MCF 10A (cell line): Measurements from ENCODE around the gene NUP85. TPM values are rescaled to one million over a fixed set of nuclear protein-coding genes. Genes with fewer than 3 reads are reported as not detected.
"Not testable (repeated sequence)": the region's sequence is repeated elsewhere in the genome, so short reads cannot be mapped to it uniquely, and the experiment has no call there.

Source experiments
- Bru-seq: library from RNA; stranded (reverse); fragments of 400-500 nt; gene quantifications from one replicate; lab custom pipeline; 2021; lab: Mats Ljungman, UMichigan
- BruChase-seq, 2 experiments: library from RNA; stranded (reverse); fragments of 400-500 nt; gene quantifications; one replicate each; lab custom pipeline; 2021; lab: Mats Ljungman, UMichigan
- BruUV-seq: library from RNA; stranded (reverse); fragments of 400-500 nt; replicated peaks from 2 replicates; lab custom pipeline; 2021; lab: Mats Ljungman, UMichigan
- CTCF ChIA-PET: fragments of 300-600 bp; sonication (Branson Sonifier 250); formaldehyde crosslinking; extraction: SDS; loops from one replicate; lab custom pipeline; 2021; ENCODE audit warnings: antibody characterized with exemption, inconsistent platforms; lab: Yijun Ruan, JAX
- POLR2A ChIA-PET: fragments of 300-600, 350-650 bp; sonication (Branson Sonifier 250); formaldehyde crosslinking; extraction: SDS; loops from one replicate; lab custom pipeline; 2020; ENCODE audit warnings: antibody characterized with exemption, inconsistent platforms; lab: Yijun Ruan, JAX
- DNase-seq: peaks from one replicate; pipeline ENCODE4 v3.0.0-alpha.2; 2018; ENCODE audit not compliant: unreplicated experiment
- H3K27ac Mint-ChIP-seq: one replicate; pipeline ENCODE4 v1.8.0; 2022; ENCODE audit warnings: mild to moderate bottlenecking, low read depth, mixed read lengths; ENCODE audit not compliant: unreplicated experiment
- H3K27me3 Mint-ChIP-seq: one replicate; pipeline ENCODE4 v1.8.0; 2022; ENCODE audit warnings: mixed read lengths; ENCODE audit not compliant: insufficient read depth, unreplicated experiment
- H3K36me3 Mint-ChIP-seq: one replicate; pipeline ENCODE4 v1.8.0; 2022; ENCODE audit warnings: mild to moderate bottlenecking, moderate library complexity, mixed read lengths; ENCODE audit not compliant: insufficient read depth, unreplicated experiment
- H3K4me1 Mint-ChIP-seq: one replicate; pipeline ENCODE4 v1.8.0; 2022; ENCODE audit warnings: mixed read lengths; ENCODE audit not compliant: insufficient read depth, unreplicated experiment
- H3K4me3 Mint-ChIP-seq: one replicate; pipeline ENCODE4 v1.8.0; 2022; ENCODE audit warnings: mild to moderate bottlenecking, moderate library complexity, mixed read lengths; ENCODE audit not compliant: unreplicated experiment
- H3K9me3 Mint-ChIP-seq: one replicate; pipeline ENCODE4 v1.8.0; 2022; ENCODE audit warnings: mixed read lengths; ENCODE audit not compliant: unreplicated experiment
- intact Hi-C: fragments of 100-400 bp; cut with micrococcal nuclease; formaldehyde crosslinking; loops from 2 replicates; pipeline ENCODE4 v1.14.1; 2022
- long read RNA-seq: library from polyadenylated mRNA; stranded (forward); transcript quantifications from one replicate; pipeline ENCODE4 v2.0.0, GENCODE V29; 2022
- total RNA-seq: library from RNA; stranded (reverse); gene quantifications from 2 replicates; pipeline ENCODE4 v1.2.3, GENCODE V29; 2022
- TF ChIP-seq, protein P1 (sequence below): fragments of 200-600 bp; IDR thresholded peaks from one replicate; pipeline ENCODE4 v1.8.0; 2022; ENCODE audit warnings: antibody characterized with exemption, mild to moderate bottlenecking; ENCODE audit not compliant: unreplicated experiment

Gene NUP85, protein sequence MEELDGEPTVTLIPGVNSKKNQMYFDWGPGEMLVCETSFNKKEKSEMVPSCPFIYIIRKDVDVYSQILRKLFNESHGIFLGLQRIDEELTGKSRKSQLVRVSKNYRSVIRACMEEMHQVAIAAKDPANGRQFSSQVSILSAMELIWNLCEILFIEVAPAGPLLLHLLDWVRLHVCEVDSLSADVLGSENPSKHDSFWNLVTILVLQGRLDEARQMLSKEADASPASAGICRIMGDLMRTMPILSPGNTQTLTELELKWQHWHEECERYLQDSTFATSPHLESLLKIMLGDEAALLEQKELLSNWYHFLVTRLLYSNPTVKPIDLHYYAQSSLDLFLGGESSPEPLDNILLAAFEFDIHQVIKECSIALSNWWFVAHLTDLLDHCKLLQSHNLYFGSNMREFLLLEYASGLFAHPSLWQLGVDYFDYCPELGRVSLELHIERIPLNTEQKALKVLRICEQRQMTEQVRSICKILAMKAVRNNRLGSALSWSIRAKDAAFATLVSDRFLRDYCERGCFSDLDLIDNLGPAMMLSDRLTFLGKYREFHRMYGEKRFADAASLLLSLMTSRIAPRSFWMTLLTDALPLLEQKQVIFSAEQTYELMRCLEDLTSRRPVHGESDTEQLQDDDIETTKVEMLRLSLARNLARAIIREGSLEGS
- total RNA-seq (42.3 and 49.2 TPM in 2 replicates), Bru-seq, nascent RNA (percentile 70 among the genes with signal in this experiment), BruChase-seq, experiment 1, labeled RNA remaining after a 6-hour chase (percentile 80 among the genes with signal in this experiment), BruChase-seq, experiment 2, labeled RNA remaining after a 2-hour chase (percentile 83 among the genes with signal in this experiment)
- long read RNA-seq, transcript NUP85-201 (19 exons, 2,121 nt), result major isoform, 48 of 78 reads
- long read RNA-seq, partial matches to known transcripts, result 3 of 78 reads
- long read RNA-seq, other reads (novel, unspliced or antisense), result 24 of 78 reads

DNA sequence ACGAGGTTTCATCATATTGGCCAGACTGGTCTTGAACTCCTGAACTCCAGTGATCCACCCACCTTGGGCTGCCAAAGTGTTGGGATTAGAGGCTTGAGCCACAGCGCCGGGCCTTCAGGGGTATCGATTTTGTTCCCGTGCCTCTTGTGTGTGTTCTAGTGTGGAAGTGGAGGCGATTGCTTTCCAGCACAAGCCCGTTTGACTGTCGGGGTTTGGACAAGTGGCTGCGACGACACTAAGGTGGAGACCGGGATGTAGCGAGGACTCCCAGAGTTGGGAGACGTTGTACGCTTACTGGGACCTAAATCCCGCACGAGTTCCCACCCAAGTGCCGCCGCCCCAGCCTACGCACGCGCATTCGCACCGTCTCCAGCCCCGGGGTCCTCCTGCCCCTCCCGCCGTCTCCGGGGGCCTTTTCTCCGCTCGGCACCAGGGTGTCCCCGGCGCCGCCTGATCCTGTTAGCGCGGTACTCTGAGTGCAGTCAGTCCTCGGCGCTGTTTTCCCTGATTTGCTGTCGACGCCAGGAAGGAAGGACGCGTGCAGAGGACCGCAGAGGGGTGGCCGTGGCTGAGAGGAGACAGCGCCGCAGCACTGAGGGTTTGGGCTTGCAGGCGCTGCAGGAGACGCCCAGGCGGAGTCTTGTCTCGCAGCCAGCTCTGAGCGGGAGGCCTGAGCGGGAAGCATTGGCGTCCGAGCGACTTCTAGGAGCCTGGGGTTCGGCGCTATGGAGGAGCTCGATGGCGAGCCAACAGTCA, at the start of gene NUP85:
Gene NUP85, plus strand, starts transcription at position 643 of the 756 bp plus-strand sequence. Its CDS starts 83 bp downstream, at position 726.
- CTCF ChIA-PET, result interaction anchor here (0.5 to 1.8 kb wide), 7 partner anchors 10 to 243 kb away, joined by 3 to 6 read pairs (median 4); no protein-coding TSS in a partner anchor

DNA sequence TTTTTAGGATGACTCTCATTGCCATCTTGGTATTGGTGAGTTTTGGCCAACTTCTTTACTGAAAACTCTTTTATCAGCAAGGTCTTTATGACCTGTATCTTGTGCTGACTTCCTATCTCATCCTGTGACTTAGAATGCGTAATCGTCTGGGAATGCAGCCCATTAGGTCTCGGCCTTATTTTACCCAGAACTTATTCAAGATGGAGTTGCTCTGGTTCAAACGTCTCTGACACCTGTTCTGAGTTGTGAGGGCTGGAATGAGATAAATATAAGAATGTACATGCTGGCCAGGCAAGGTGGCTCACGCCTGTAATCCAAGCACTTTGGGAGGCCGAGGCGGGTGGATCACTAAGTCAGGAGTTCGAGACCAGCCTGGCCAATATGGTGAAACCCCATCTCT, 47.0 kb upstream of the NUP85 start:
- Mint-ChIP-seq H3K36me3 (peaks cover 15% of the 10 kb centered on the region), H3K4me1 (peaks cover 14% of the 10 kb centered on the region)
- intact Hi-C loops, BruUV-seq, DNase-seq, H3K9me3 Mint-ChIP-seq, H3K27me3 Mint-ChIP-seq, H3K4me3 Mint-ChIP-seq, H3K27ac Mint-ChIP-seq: not testable (repeated sequence)
- CTCF ChIA-PET, result interaction anchor here (1.1 to 1.4 kb wide), 2 partner anchors 12 to 14 kb away, joined by 4 to 5 read pairs; no protein-coding TSS in a partner anchor
- POLR2A ChIA-PET, result interaction anchor here (1.3 to 2.1 kb wide), 5 partner anchors 14 to 34 kb away, joined by 3 to 13 read pairs (median 7); partner anchors contain the start of gene NT5C

More for the DNA sequence above, at the start of gene NUP85:
- POLR2A ChIA-PET, result interaction anchor here (0.5 to 3.5 kb wide), 41 partner anchors 14 to 925 kb away, joined by 3 to 20 read pairs (median 5); partner anchors contain the start of genes ARMC7, CDR2L, GGA3 and GRB2
- peaks cover 20% of the 10 kb centered on the region for H3K36me3 Mint-ChIP-seq
- H3K4me3 Mint-ChIP-seq, result peak within 1 kb of the TSS; percentile 78
- H3K27me3 Mint-ChIP-seq, result no peaks in the 10 kb centered on the region
- DNase-seq, result peak; percentile 94
- H3K27ac Mint-ChIP-seq, result peak within 1 kb of the TSS; percentile 98
- intact Hi-C loops, result no loop called here
- H3K9me3 Mint-ChIP-seq, result no peaks in the 10 kb centered on the region
- H3K4me1 Mint-ChIP-seq, result peaks cover 11% of the 10 kb centered on the region
- no TSS peak for BruUV-seq
- TF ChIP-seq, protein P1, sequence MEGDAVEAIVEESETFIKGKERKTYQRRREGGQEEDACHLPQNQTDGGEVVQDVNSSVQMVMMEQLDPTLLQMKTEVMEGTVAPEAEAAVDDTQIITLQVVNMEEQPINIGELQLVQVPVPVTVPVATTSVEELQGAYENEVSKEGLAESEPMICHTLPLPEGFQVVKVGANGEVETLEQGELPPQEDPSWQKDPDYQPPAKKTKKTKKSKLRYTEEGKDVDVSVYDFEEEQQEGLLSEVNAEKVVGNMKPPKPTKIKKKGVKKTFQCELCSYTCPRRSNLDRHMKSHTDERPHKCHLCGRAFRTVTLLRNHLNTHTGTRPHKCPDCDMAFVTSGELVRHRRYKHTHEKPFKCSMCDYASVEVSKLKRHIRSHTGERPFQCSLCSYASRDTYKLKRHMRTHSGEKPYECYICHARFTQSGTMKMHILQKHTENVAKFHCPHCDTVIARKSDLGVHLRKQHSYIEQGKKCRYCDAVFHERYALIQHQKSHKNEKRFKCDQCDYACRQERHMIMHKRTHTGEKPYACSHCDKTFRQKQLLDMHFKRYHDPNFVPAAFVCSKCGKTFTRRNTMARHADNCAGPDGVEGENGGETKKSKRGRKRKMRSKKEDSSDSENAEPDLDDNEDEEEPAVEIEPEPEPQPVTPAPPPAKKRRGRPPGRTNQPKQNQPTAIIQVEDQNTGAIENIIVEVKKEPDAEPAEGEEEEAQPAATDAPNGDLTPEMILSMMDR, result no peak

DNA sequence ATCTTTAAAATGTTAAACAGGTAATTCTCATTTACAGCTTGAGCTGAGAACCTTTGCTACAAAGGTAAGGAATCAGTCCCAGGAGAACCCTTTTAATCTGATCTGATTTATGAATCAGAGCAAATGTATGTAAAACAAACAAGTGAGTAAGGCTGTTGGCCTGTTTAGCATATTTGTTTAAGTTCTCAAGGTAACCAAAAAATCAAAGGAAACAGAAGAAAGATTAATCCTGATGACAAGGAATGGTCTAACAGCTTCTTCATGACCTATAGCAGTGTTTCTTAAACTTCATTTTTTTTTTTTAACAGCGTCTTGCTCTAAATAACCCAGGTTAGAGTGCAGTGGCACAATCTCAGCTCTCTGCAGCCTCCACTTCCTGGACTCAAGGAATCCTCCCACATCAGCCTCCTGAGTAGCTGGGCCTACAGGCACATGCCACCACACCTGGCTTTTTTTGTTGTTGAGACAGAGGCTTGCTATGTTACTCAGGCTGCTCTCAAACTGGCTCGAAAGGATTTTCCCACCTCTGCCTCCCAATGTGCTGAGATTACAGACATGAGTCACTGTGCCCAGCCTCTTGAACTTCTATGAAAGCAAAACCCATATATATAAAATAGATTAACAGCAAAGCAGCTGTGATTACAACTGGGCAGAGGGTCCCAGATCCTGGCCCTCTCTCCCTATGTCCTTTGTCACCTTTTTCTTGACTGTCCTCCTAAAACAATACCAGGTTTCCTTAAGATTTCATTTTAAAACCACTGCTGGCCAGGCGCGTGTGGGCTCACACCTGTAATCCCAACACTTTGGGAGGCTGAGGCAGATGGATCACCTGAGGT, 46.1 kb upstream of the NUP85 start:
- no peak overlapping the region for H3K4me3 Mint-ChIP-seq
- H3K27ac Mint-ChIP-seq, result peak overlapping the region; percentile 67
- peaks cover 14% of the 10 kb centered on the region for H3K4me1 Mint-ChIP-seq
- ChIA-PET CTCF (interaction anchor here (0.5 to 1.4 kb wide), 8 partner anchors 9 to 388 kb away, joined by 3 to 5 read pairs (median 4); no protein-coding TSS in a partner anchor), POLR2A (interaction anchor here (0.7 to 2.1 kb wide), 10 partner anchors 9 to 159 kb away, joined by 3 to 13 read pairs (median 6); partner anchors contain the start of genes NT5C, NUP85 and SUMO2)
- peak; percentile 77 for DNase-seq
- no peaks in the 10 kb centered on the region for H3K27me3 Mint-ChIP-seq
- intact Hi-C loops, result no loop called here
- no TSS peak for BruUV-seq
- no peaks in the 10 kb centered on the region for H3K9me3 Mint-ChIP-seq
- H3K36me3 Mint-ChIP-seq, result peaks cover 20% of the 10 kb centered on the region
- TF ChIP-seq, protein P1, result no peak
